ENCODE results near the gene NQO1.

GRCh38 chr16:69769404-69769803 lies 43.0 kb upstream of the NQO1 start:
- TF ChIP-seq, protein P1, sequence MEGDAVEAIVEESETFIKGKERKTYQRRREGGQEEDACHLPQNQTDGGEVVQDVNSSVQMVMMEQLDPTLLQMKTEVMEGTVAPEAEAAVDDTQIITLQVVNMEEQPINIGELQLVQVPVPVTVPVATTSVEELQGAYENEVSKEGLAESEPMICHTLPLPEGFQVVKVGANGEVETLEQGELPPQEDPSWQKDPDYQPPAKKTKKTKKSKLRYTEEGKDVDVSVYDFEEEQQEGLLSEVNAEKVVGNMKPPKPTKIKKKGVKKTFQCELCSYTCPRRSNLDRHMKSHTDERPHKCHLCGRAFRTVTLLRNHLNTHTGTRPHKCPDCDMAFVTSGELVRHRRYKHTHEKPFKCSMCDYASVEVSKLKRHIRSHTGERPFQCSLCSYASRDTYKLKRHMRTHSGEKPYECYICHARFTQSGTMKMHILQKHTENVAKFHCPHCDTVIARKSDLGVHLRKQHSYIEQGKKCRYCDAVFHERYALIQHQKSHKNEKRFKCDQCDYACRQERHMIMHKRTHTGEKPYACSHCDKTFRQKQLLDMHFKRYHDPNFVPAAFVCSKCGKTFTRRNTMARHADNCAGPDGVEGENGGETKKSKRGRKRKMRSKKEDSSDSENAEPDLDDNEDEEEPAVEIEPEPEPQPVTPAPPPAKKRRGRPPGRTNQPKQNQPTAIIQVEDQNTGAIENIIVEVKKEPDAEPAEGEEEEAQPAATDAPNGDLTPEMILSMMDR (IDR thresholded peaks at IDR 0.05): no peak
- no peak for TF ChIP-seq POLR2A (IDR thresholded peaks at IDR 0.05)
